GM18861 (cell line): ENCODE measurements around the gene BMP8B.

ENCODE experiments used
- ATAC-seq: cut with Tn5 transposase; IDR thresholded peaks from one replicate; pipeline ENCODE4 v1.9.1; 2021; ENCODE audit not compliant: unreplicated experiment

Gene BMP8B

DNA sequence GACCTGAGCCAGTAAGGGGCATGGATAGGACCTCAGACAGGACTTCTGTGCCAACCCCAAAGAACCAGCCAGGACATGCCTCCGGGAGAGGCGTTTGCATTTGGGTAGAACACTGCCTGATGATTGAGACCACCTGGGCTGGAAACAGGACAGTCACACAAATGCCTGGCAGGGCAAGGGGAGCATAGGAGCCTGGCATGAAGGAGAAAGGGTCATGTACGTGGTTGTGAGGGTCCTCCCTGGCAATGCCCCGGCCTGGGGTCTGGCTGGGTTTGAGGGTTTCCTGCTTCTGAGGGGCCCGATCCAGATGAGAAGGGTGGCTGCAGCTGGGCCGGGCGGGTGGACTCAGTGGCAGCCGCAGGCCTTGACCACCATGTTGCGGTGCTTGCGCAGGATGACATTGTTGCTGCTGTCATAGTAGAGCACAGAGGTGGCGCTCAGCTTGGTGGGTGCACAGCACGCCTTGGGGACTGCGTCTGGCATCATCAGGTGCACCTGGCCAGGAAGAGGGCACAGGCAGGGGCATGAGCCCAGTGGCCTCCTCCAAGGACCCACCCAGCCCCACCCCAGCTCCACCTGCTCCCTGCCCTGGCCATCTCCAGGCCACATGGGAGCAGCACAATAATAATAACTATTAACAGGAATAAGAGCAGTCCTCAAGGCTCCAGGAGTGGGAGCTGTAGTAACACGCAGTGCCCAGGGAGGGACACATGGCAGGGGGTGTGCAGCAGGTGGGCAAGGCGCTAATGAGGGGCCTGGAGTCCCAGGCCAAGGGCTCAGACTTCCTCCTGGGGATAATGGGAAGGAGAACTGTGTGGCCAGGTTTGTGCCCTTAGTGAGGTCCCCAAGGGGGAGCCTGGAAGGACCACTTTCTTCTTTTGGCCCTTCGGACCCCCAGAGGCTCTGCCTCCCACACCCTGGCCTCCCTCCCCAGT is 28.3 kb downstream of the BMP8B start:
- no peak for ATAC-seq

DNA sequence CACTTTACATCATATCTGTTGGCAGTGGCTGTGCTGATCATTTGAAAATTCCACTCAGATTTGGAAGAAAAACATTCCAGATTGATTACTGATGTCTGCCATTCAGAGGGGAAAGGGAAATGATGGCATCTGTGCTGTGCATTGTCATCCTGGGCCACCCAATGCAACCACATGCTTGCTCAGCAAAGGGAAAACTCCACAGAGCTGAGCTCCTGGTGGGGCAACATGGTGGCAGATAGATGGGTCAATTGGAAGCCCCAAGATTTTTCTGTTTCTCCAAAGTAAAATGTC is 29.3 kb downstream of the BMP8B start:
- ATAC-seq = no peak

DNA sequence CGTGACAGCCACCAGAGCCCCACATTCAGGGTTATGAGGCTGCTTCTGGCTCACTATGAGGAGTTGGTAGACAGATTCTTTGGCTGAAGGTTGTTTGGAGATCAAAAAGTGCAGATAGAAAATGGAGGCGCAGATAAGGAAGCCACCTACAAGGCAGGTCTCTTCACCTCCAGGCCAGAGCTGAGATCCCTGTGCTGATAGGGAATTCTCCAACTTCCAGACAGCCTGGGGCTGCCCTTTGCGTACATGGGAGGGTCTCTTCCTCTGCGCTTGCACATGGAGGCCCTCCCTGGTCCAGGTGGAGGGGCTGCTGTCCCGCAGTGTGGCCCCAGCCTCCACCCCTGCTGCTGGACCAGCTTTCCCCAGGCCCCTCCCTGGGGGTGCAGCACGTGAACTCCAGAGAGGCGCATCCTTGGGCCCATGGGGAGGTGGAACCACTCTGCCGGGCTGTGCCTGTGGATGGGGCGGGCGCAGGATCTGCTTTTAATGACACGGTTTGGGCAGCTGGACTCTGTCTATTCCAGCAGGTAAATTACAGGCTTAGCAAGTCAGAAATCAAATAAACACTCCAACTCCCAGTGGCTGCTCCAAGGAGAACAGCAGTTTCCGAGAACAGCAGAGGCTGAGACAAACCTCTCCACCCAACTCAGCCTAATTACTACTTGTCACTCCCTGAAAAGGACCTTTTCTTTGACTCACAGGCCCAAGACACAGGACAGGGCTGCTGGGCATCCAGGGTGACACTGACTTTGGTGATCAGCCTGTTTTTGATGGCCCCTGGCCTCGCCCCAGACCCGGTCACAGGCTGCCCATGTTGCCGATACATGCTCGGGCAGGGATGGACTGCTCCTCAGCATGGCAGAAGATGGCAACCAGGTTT is 29.9 kb downstream of the BMP8B start:
- ATAC-seq = no peak

GRCh38 chr1:39757501-39757900 is 31.2 kb downstream of the BMP8B start:
- no peak for ATAC-seq

- no peak for ATAC-seq
Observed at GRCh38 chr1:39755965-39756659, 32.6 kb downstream of the BMP8B start.

DNA sequence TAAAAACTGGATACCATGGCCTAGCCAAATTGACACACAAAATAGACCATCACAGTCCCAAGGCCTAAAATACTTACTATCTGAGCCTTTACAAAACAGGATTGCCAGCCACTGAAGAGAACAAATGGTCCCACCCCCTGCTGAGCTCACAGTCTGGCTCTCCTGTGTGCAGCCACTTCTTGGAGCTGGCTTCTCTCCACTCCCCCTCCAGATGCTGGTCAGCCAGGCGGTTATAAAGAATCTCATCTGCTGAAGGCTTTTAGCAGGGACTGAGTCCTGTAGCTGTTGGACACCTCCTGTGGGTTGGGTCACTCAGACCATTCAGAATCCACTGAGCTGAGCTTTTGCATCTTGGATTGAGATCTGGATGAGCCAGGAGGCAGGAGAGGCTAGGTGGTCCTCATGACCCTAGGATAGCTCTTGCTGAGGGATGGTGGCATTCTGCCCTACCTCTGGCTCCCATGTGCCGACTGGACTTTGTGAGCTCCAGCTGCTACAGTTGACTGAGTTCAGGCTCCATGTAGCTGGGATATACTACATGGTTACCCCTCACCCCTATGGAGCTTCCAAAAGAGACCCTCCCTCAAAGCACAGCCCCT is 33.7 kb downstream of the BMP8B start:
- no peak for ATAC-seq

GRCh38 chr1:39754026-39754570 is 34.6 kb downstream of the BMP8B start:
- ATAC-seq = no peak

- ATAC-seq = no peak
Observed at GRCh38 chr1:39753132-39754025, 35.3 kb downstream of the BMP8B start.

DNA sequence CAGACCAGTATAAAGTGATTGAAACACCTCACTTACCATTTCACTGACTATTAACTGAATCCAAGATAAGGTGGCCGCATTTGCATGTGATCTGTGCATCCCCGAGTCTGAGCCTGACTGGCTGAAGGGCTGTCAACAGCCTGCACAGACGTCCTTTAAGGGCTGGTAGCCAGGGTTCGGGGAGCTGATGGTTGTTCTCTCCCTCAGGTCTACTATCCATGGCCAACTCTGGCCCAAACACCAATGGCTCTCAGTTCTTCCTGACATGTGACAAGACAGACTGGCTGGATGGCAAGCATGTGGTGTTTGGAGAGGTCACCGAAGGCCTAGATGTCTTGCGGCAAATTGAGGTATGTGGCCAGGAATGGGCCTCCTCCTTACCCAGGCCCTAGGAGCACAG is 36.0 kb downstream of the BMP8B start:
- no peak for ATAC-seq

- ATAC-seq = no peak
Observed at GRCh38 chr1:39751595-39751994, 37.1 kb downstream of the BMP8B start.

GRCh38 chr1:39745016-39745670 is 43.5 kb downstream of the BMP8B start:
- ATAC-seq = no peak

GRCh38 chr1:39738622-39739366 is 49.9 kb downstream of the BMP8B start, which contains the start of gene PPIE:
TSS of gene PPIE (plus strand) at chr1:39738882. CDS start at chr1:39738901, 19 bp downstream.
- ATAC-seq = peak; percentile 55

- ATAC-seq = no peak
Observed at GRCh38 chr1:39737546-39738169, 51.0 kb downstream of the BMP8B start.

- ATAC-seq = no peak
Observed at GRCh38 chr1:39735731-39736130, 52.9 kb downstream of the BMP8B start.

GRCh38 chr1:39733161-39733560 is 55.5 kb downstream of the BMP8B start:
- ATAC-seq = no peak

GRCh38 chr1:39732730-39733129 is 55.9 kb downstream of the BMP8B start:
- no peak for ATAC-seq

DNA sequence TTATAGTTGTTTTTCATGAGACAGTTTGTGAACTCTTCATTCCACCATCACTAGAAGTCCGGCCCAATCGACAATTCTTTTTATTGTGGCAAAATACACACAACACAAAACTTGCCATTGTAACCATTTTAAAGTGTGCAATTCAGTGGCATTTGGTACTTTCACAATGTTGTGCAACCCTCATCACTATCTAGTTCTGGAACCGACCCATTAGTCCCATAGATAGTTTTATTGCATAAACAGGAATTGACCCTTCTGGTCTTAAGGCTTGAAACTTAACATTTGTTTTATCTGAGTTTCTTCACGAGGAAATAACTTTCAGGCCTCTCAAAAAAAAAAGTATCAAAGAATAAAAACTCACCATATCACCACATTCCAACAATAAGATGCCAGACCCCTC is 58.8 kb downstream of the BMP8B start:
- ATAC-seq = no peak

DNA sequence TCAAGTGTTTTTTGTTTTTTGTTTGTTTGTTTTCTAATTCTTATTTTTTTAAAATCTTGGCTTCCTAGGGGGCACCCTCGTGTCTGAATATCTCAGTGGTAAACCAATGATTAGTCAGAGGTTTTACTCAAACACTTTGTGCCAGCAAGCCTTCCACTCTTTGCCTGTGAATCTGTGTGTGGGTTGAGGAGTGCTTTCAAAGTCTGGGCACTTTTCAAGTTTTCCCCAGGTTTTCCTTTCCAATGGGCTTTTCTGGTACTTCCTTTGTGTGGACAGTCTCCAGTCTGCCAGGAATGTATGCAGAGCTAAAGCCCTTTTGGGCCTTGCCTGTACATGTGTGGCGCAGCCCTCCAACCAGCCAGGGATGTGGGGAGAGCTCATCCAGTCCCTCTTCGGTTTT is 59.6 kb downstream of the BMP8B start:
- no peak for ATAC-seq
